Natural killer cell (primary cell): ENCODE data around the gene DCN. TPM values are rescaled to one million over a fixed set of nuclear protein-coding genes. Genes with fewer than 3 reads are reported as not detected.

Experiments used
- ATAC-seq, 3 donors: fragments of 150-1000 bp in 2 of 3; fragments of 200-7000 bp in 1 of 3; cut with Tn5 transposase; 1 replicate in 1 of 3; 2 replicates in 2 of 3; pipeline ENCODE4 v1.10.0; 2021; ENCODE audit warnings: mild to moderate bottlenecking in 2 of 3, moderate library complexity in 2 of 3
- DNase-seq, 2 donors: peaks; one replicate each; pipeline versions ENCODE4 v3.0.0 to v3.0.0-alpha.2; 2013 to 2021; ENCODE audit warnings: mixed read lengths in 1 of 2
- H3K27ac ChIP-seq: one replicate; pipeline ENCODE4 v1.5.1; 2013; ENCODE audit warnings: mild to moderate bottlenecking, low read length
- H3K27me3 ChIP-seq: one replicate; pipeline ENCODE4 v1.6.1; 2013; ENCODE audit warnings: low read length; ENCODE audit not compliant: control insufficient read depth, insufficient read depth
- H3K36me3 ChIP-seq: one replicate; pipeline ENCODE4 v1.6.1; 2013; ENCODE audit warnings: low read length; ENCODE audit not compliant: control insufficient read depth, insufficient read depth
- H3K4me1 ChIP-seq: one replicate; pipeline ENCODE4 v1.6.1; 2013; ENCODE audit warnings: low read length; ENCODE audit not compliant: control insufficient read depth, insufficient read depth
- H3K4me3 ChIP-seq: one replicate; pipeline ENCODE4 v1.5.1; 2013; ENCODE audit warnings: low read length
- H3K9me3 ChIP-seq: one replicate; pipeline ENCODE4 v1.6.1; 2013; ENCODE audit warnings: low read length; ENCODE audit not compliant: control insufficient read depth, insufficient read depth
- H3K27ac Mint-ChIP-seq, 2 donors: one replicate each; pipeline ENCODE4 v1.8.0; 2022; ENCODE audit warnings: mild to moderate bottlenecking in 2 of 2, mixed read lengths in 2 of 2, moderate library complexity in 1 of 2
- H3K27me3 Mint-ChIP-seq, 2 donors: one replicate each; pipeline ENCODE4 v1.8.0; 2022; ENCODE audit warnings: low read depth in 2 of 2, mixed read lengths in 2 of 2
- H3K36me3 Mint-ChIP-seq: one replicate; pipeline ENCODE4 v1.8.0; 2022; ENCODE audit warnings: mixed read lengths
- H3K4me1 Mint-ChIP-seq, 2 donors: one replicate each; pipeline ENCODE4 v1.8.0; 2022; ENCODE audit warnings: mixed read lengths in 2 of 2
- H3K4me3 Mint-ChIP-seq: one replicate; pipeline ENCODE4 v1.8.0; 2022; ENCODE audit warnings: mild to moderate bottlenecking, moderate library complexity, mixed read lengths
- H3K9me3 Mint-ChIP-seq, 2 donors: one replicate each; pipeline ENCODE4 v1.8.0; 2022; ENCODE audit warnings: mixed read lengths in 2 of 2
- CTCF ChIP-seq: fragments of 200-600 bp; IDR thresholded peaks from one replicate; pipeline ENCODE4 v1.8.0; 2022; ENCODE audit warnings: antibody characterized with exemption
- WGBS: methylation state at CpG from one replicate; pipeline ENCODE4 v1.1.7; 2013; ENCODE audit warnings: missing lambda C conversion rate; ENCODE audit not compliant: insufficient coverage; 5-methylcytosine and 5-hydroxymethylcytosine counted together
- intact Hi-C: fragments of 100-400 bp; cut with micrococcal nuclease; formaldehyde crosslinking; loops from one replicate; pipeline ENCODE4 v1.14.2; 2022
- total RNA-seq, 4 donors: library from RNA; stranded (reverse); fragments of 120-200 nt in 1 of 4; gene quantifications; one replicate each; pipeline versions ENCODE4 v1.2.3 to v1.2.4, GENCODE V29; 2013 to 2022

Gene DCN
- total RNA-seq, 3 donors from 2014 or later (not counting 1 experiment from before 2014, with no cell fraction given): 0.90 TPM; not detected in 2

GRCh38 chr12:91204421-91204820, 21.8 kb upstream of the DCN start:
- no peak for TF ChIP-seq CTCF
- H3K4me1 ChIP-seq: no peaks in the 10 kb centered on the region
- no peaks in the 10 kb centered on the region for H3K36me3 ChIP-seq
- Mint-ChIP-seq H3K9me3 (peaks cover 0 to 2% of the 10 kb centered on the region in 2 donors), H3K27ac (no peak overlapping the region), H3K4me1 (no peaks in the 10 kb centered on the region), H3K27me3 (no peaks in the 10 kb centered on the region), H3K36me3 (no peaks in the 10 kb centered on the region), H3K4me3 (no peak overlapping the region)
- no peak overlapping the region for H3K27ac ChIP-seq
- H3K9me3 ChIP-seq: no peaks in the 10 kb centered on the region
- no peaks in the 10 kb centered on the region for H3K27me3 ChIP-seq
- no peak overlapping the region for H3K4me3 ChIP-seq
- ATAC-seq (no peak), DNase-seq (no peak)
- 89% methylated on average over 3 of the region's 4 CpGs for WGBS
- intact Hi-C loops: no loop called here

GRCh38 chr12:91203610-91204009, 21.0 kb upstream of the DCN start:
- TF ChIP-seq CTCF: no peak
- no peak for ATAC-seq
- H3K4me3 ChIP-seq: no peak overlapping the region
- Mint-ChIP-seq H3K36me3 (no peaks in the 10 kb centered on the region), H3K27ac (no peak overlapping the region), H3K9me3 (peaks cover 0 to 2% of the 10 kb centered on the region in 2 donors), H3K27me3 (no peaks in the 10 kb centered on the region), H3K4me3 (no peak overlapping the region), H3K4me1 (no peaks in the 10 kb centered on the region)
- no peak overlapping the region for H3K27ac ChIP-seq
- no peaks in the 10 kb centered on the region for H3K27me3 ChIP-seq
- no peaks in the 10 kb centered on the region for H3K36me3 ChIP-seq
- H3K9me3 ChIP-seq: no peaks in the 10 kb centered on the region
- no peaks in the 10 kb centered on the region for H3K4me1 ChIP-seq
- intact Hi-C loops: no loop called here
- 67% methylated on average over 3 of the region's 3 CpGs for WGBS
- DNase-seq: no peak

GRCh38 chr12:91202390-91202789, 19.8 kb upstream of the DCN start:
- Histone ChIP-seq H3K4me1 (no peaks in the 10 kb centered on the region), H3K36me3 (no peaks in the 10 kb centered on the region), H3K9me3 (no peaks in the 10 kb centered on the region), H3K27me3 (no peaks in the 10 kb centered on the region), H3K27ac (no peak overlapping the region), H3K4me3 (no peak overlapping the region)
- intact Hi-C loops: no loop called here
- no peak for ATAC-seq
- H3K4me3 Mint-ChIP-seq: no peak overlapping the region
- H3K4me1 Mint-ChIP-seq: no peaks in the 10 kb centered on the region
- no CpG with 5 or more reads among the region's 1 CpG for WGBS
- DNase-seq: no peak
- no peaks in the 10 kb centered on the region for H3K27me3 Mint-ChIP-seq
- H3K36me3 Mint-ChIP-seq: no peaks in the 10 kb centered on the region
- no peaks in the 10 kb centered on the region for H3K9me3 Mint-ChIP-seq
- no peak overlapping the region for H3K27ac Mint-ChIP-seq
- no peak for TF ChIP-seq CTCF

GRCh38 chr12:91196436-91196835, 13.8 kb upstream of the DCN start:
- no peaks in the 10 kb centered on the region for H3K27me3 Mint-ChIP-seq
- peaks cover 5 to 6% of the 10 kb centered on the region in 2 donors for H3K9me3 Mint-ChIP-seq
- no peaks in the 10 kb centered on the region for H3K4me1 Mint-ChIP-seq
- ATAC-seq (no peak), DNase-seq (no peak)
- Histone ChIP-seq H3K36me3 (no peaks in the 10 kb centered on the region), H3K27me3 (no peaks in the 10 kb centered on the region), H3K4me3 (no peak overlapping the region), H3K27ac (no peak overlapping the region), H3K9me3 (no peaks in the 10 kb centered on the region), H3K4me1 (no peaks in the 10 kb centered on the region)
- no peak overlapping the region for H3K4me3 Mint-ChIP-seq
- intact Hi-C loops: no loop called here
- no peak for TF ChIP-seq CTCF
- no peak overlapping the region for H3K27ac Mint-ChIP-seq
- H3K36me3 Mint-ChIP-seq: peaks cover 12% of the 10 kb centered on the region
- WGBS: no CpG with 5 or more reads among the region's 1 CpG
